Measurements from ENCODE around the gene DACH1.

The DACH1 gene

GRCh38 chr13:71771144-71771543, 95.9 kb downstream of the DACH1 start:
- no peak for DNase-seq

- DNase-seq = no peak
These were observed 96.3 kb downstream of the DACH1 start for GRCh38 chr13:71770710-71771109.

- DNase-seq = no peak
These were observed 98.1 kb downstream of the DACH1 start for GRCh38 chr13:71768881-71769280.

GRCh38 chr13:71759651-71760511, 107.1 kb downstream of the DACH1 start:
- DNase-seq = no peak

- no peak for DNase-seq
These were observed 108.2 kb downstream of the DACH1 start for GRCh38 chr13:71758828-71759227.

- no peak for DNase-seq
These were observed 112.5 kb downstream of the DACH1 start for GRCh38 chr13:71754407-71754974.

GRCh38 chr13:71752775-71753513, 114.1 kb downstream of the DACH1 start:
- DNase-seq = no peak

- DNase-seq = no peak
These were observed 115.9 kb downstream of the DACH1 start for GRCh38 chr13:71751073-71751472.

- no peak for DNase-seq
These were observed 136.7 kb downstream of the DACH1 start for GRCh38 chr13:71730267-71730666.

- DNase-seq = no peak
These were observed 137.6 kb downstream of the DACH1 start for GRCh38 chr13:71729441-71729840.

- DNase-seq = no peak
These were observed 139.3 kb downstream of the DACH1 start for GRCh38 chr13:71727662-71728061.

- no peak for DNase-seq
These were observed 140.0 kb downstream of the DACH1 start for GRCh38 chr13:71727042-71727441.

- no peak for DNase-seq
These were observed 144.8 kb downstream of the DACH1 start for GRCh38 chr13:71722206-71722605.

GRCh38 chr13:71721104-71721503, 145.9 kb downstream of the DACH1 start:
- no peak for DNase-seq

- DNase-seq = no peak
These were observed 148.1 kb downstream of the DACH1 start for GRCh38 chr13:71718931-71719330.

- no peak for DNase-seq
These were observed 152.1 kb downstream of the DACH1 start for GRCh38 chr13:71714802-71715375.

GRCh38 chr13:71712988-71713653, 153.9 kb downstream of the DACH1 start:
- no peak for DNase-seq

- no peak for DNase-seq
These were observed 162.3 kb downstream of the DACH1 start for GRCh38 chr13:71704656-71705055.

- DNase-seq = no peak
These were observed 163.9 kb downstream of the DACH1 start for GRCh38 chr13:71703138-71703537.

- no peak for DNase-seq
These were observed 164.8 kb downstream of the DACH1 start for GRCh38 chr13:71702253-71702652.

- DNase-seq = no peak
These were observed 165.3 kb downstream of the DACH1 start for GRCh38 chr13:71701741-71702140.

- DNase-seq = no peak
These were observed 167.7 kb downstream of the DACH1 start for GRCh38 chr13:71699342-71699741.

GRCh38 chr13:71695662-71696061, 171.3 kb downstream of the DACH1 start:
- no peak for DNase-seq
